ENCODE measurements around the gene ADRM1.

The ADRM1 gene

DNA sequence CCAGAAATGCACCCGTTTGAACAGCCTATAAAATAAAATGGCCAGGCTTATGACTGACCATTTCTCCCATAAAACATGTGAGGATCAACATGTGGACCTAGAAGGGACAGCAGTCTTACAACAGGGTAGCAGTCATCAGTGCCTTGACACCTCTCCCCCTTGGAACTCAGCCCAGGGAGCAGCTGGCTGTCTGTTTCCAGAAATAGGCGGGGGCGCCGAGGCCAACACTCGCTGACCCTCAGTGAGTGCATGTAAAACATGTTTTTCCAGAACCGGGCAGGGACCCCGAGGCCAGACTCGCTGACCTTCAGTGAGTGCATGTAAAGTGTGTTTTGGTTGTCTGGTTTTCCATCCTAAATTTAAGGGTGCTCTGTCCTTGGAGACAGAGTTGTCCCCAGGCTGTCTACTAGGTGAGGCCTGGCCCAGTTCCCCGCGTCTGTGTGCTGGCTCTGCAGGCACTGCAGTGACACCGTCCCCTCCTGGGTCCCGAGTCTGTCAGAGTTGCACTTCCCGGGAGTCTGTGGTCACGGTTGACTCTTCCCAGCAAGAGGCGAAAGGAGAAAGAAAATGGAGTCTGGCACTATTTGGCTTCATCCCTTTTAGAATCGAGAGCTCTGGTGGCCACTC lies 19.8 kb upstream of the ADRM1 start:
- no peak for TF ChIP-seq EZH2phosphoT487 (conservative IDR thresholded peaks at IDR 0.05; ENCODE audit: low read length)
- TF ChIP-seq, protein P1, sequence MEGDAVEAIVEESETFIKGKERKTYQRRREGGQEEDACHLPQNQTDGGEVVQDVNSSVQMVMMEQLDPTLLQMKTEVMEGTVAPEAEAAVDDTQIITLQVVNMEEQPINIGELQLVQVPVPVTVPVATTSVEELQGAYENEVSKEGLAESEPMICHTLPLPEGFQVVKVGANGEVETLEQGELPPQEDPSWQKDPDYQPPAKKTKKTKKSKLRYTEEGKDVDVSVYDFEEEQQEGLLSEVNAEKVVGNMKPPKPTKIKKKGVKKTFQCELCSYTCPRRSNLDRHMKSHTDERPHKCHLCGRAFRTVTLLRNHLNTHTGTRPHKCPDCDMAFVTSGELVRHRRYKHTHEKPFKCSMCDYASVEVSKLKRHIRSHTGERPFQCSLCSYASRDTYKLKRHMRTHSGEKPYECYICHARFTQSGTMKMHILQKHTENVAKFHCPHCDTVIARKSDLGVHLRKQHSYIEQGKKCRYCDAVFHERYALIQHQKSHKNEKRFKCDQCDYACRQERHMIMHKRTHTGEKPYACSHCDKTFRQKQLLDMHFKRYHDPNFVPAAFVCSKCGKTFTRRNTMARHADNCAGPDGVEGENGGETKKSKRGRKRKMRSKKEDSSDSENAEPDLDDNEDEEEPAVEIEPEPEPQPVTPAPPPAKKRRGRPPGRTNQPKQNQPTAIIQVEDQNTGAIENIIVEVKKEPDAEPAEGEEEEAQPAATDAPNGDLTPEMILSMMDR (IDR thresholded peaks at IDR 0.05; ENCODE audit: insufficient read depth, low read length, poor library complexity, severe bottlenecking) = no peak
- no peaks in the 10 kb centered on the region for H3K36me3 ChIP-seq (ENCODE audit: low read length)

GRCh38 chr20:62284448-62284847 lies 18.3 kb upstream of the ADRM1 start:
- Histone ChIP-seq H3K4me2 (ENCODE audit: low read depth, low read length, poor library complexity, severe bottlenecking) (no peak overlapping the region), H3K9me3 (ENCODE audit: insufficient read depth, low read length) (no peaks in the 10 kb centered on the region), H3K27me3 (ENCODE audit: low read length) (no peaks in the 10 kb centered on the region), H3K79me2 (ENCODE audit: insufficient read depth, low read length) (no peaks in the 10 kb centered on the region), H3K36me3 (ENCODE audit: low read length) (no peaks in the 10 kb centered on the region), H3K27ac (ENCODE audit: low read depth, low read length) (no peak overlapping the region), H3F3A (ENCODE audit: insufficient read depth) (no peaks in the 10 kb centered on the region), H2AFZ (ENCODE audit: low read depth, low read length, severe bottlenecking) (no peak overlapping the region), H3K4me3 (ENCODE audit: insufficient read depth, low read length, poor library complexity, severe bottlenecking) (no peak overlapping the region), H3K9ac (ENCODE audit: low read length) (no peak overlapping the region), H3K9me2 (replicated peaks; ENCODE audit: insufficient read depth, low read length) (no peaks in the 10 kb centered on the region), H4K20me1 (ENCODE audit: low read depth, low read length) (no peaks in the 10 kb centered on the region)
- TF ChIP-seq, protein P1 (IDR thresholded peaks at IDR 0.05; ENCODE audit: insufficient read depth, low read length, poor library complexity, severe bottlenecking) = no peak
- no peak for TF ChIP-seq EZH2phosphoT487 (conservative IDR thresholded peaks at IDR 0.05; ENCODE audit: low read length)

More for the DNA sequence above, 19.8 kb upstream of the ADRM1 start:
- Histone ChIP-seq H3K27ac (ENCODE audit: low read depth, low read length) (no peak overlapping the region), H3K4me3 (ENCODE audit: insufficient read depth, low read length, poor library complexity, severe bottlenecking) (no peak overlapping the region), H3F3A (ENCODE audit: insufficient read depth) (no peaks in the 10 kb centered on the region), H4K20me1 (ENCODE audit: low read depth, low read length) (no peaks in the 10 kb centered on the region), H3K9ac (ENCODE audit: low read length) (no peak overlapping the region), H3K9me3 (ENCODE audit: insufficient read depth, low read length) (no peaks in the 10 kb centered on the region), H3K27me3 (ENCODE audit: low read length) (no peaks in the 10 kb centered on the region), H3K4me2 (ENCODE audit: low read depth, low read length, poor library complexity, severe bottlenecking) (no peak overlapping the region), H3K9me2 (replicated peaks; ENCODE audit: insufficient read depth, low read length) (no peaks in the 10 kb centered on the region), H3K79me2 (ENCODE audit: insufficient read depth, low read length) (no peaks in the 10 kb centered on the region), H2AFZ (ENCODE audit: low read depth, low read length, severe bottlenecking) (no peak overlapping the region)

DNA sequence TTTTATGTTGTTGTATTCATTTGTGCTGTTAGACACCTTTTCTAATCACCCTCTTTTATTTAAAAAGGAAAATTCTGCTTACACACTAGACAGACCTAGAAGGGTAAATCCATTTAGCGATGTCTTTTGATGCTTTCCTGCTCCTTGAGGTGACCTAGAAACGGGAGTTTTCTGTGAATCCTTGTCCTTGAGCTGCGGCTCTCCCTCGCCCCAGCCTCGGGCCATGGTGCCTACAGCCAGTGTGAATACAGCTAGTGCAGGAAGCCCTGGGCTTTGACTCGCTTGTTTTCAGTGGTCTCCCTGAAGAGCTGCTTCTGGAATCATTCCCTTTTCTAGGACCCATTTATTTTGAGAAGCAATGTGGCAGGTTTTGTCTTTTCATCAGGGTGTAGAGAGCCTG lies 17.6 kb upstream of the ADRM1 start:
- Histone ChIP-seq H3K9me2 (replicated peaks; ENCODE audit: insufficient read depth, low read length) (no peaks in the 10 kb centered on the region), H4K20me1 (ENCODE audit: low read depth, low read length) (no peaks in the 10 kb centered on the region), H2AFZ (ENCODE audit: low read depth, low read length, severe bottlenecking) (no peak overlapping the region), H3K4me3 (ENCODE audit: insufficient read depth, low read length, poor library complexity, severe bottlenecking) (no peak overlapping the region), H3K36me3 (ENCODE audit: low read length) (no peaks in the 10 kb centered on the region), H3K9me3 (ENCODE audit: insufficient read depth, low read length) (no peaks in the 10 kb centered on the region), H3K27me3 (ENCODE audit: low read length) (no peaks in the 10 kb centered on the region), H3K79me2 (ENCODE audit: insufficient read depth, low read length) (no peaks in the 10 kb centered on the region), H3K4me2 (ENCODE audit: low read depth, low read length, poor library complexity, severe bottlenecking) (no peak overlapping the region), H3K27ac (ENCODE audit: low read depth, low read length) (no peak overlapping the region), H3K9ac (ENCODE audit: low read length) (no peak overlapping the region), H3F3A (ENCODE audit: insufficient read depth) (no peaks in the 10 kb centered on the region)
- TF ChIP-seq, protein P1 (IDR thresholded peaks at IDR 0.05; ENCODE audit: insufficient read depth, low read length, poor library complexity, severe bottlenecking) = no peak
- no peak for TF ChIP-seq EZH2phosphoT487 (conservative IDR thresholded peaks at IDR 0.05; ENCODE audit: low read length)

Measured in SU-DHL-6 (cell line).